Measurements from ENCODE around the gene MFAP2. TPM values are rescaled to one million over a fixed set of nuclear protein-coding genes. Genes with fewer than 3 reads are reported as not detected.

MFAP2 gene
- total and polyA plus RNA-seq, 4 donors, result 21.3 to 65.3 (median 41.8) TPM

- no peaks in the 10 kb centered on the region for H3K36me3 ChIP-seq (ENCODE audit: control insufficient read depth in 1 of 2, insufficient read depth in 2 of 2, low read length in 1 of 2)
- ATAC-seq (ENCODE audit: low FRiP score) (peak; percentile 90), DNase-seq (peak; percentile 84 to 90)
- no peak within 1 kb of the TSS for H3K27ac ChIP-seq (ENCODE audit: low read depth in 1 of 2, low read length in 2 of 2)
- H3K27me3 ChIP-seq (ENCODE audit: control insufficient read depth in 1 of 2, insufficient read depth in 2 of 2, low read length in 1 of 2), result no peaks in the 10 kb centered on the region
- peak within 1 kb of the TSS; percentile 87 to 88 for H3K4me3 ChIP-seq (ENCODE audit: low read length in 2 of 2)
- WGBS, 2 donors, result 0 to 1% methylated on average over 65 to 94 of the region's 94 CpGs
- intact Hi-C loops (cut with DNase I), result loop anchor here in 1 of 2 donors (2.0 to 5.0 kb wide), 2 partner anchors 41 to 44 kb away; no protein-coding TSS in a partner anchor
- H3K9me3 ChIP-seq (ENCODE audit: control insufficient read depth, low read length), result no peaks in the 10 kb centered on the region
- H3K4me1 ChIP-seq (ENCODE audit: control insufficient read depth in 1 of 2, insufficient read depth in 2 of 2, low read length in 2 of 2), result no peaks in the 10 kb centered on the region
These were observed 31.3 kb upstream of the MFAP2 start, which contains the start of gene ATP13A2 for GRCh38 chr1:17011439-17012307. ATP13A2 (minus strand) TSS chr1:17011928; CDS start chr1:17011738, 190 bp downstream.

GRCh38 chr1:17011092-17011438, 30.6 kb upstream of the MFAP2 start:
- DNase-seq, result no peak
- 1 to 2% methylated on average over 15 of the region's 15 CpGs for WGBS, 2 donors
- intact Hi-C loops (cut with DNase I), result loop anchor here in 1 of 2 donors (5.0 kb wide), 1 partner anchor 44 kb away; no protein-coding TSS in a partner anchor
- ATAC-seq (ENCODE audit: low FRiP score), result no peak
- H3K36me3 ChIP-seq (ENCODE audit: control insufficient read depth in 1 of 2, insufficient read depth in 2 of 2, low read length in 1 of 2), result no peaks in the 10 kb centered on the region
- H3K27me3 ChIP-seq (ENCODE audit: control insufficient read depth in 1 of 2, insufficient read depth in 2 of 2, low read length in 1 of 2), result no peaks in the 10 kb centered on the region
- no peak overlapping the region for H3K27ac ChIP-seq (ENCODE audit: low read depth in 1 of 2, low read length in 2 of 2)
- H3K9me3 ChIP-seq (ENCODE audit: control insufficient read depth, low read length), result no peaks in the 10 kb centered on the region
- H3K4me3 ChIP-seq (ENCODE audit: low read length in 2 of 2), result peak overlapping the region; percentile 87 to 88
- no peaks in the 10 kb centered on the region for H3K4me1 ChIP-seq (ENCODE audit: control insufficient read depth in 1 of 2, insufficient read depth in 2 of 2, low read length in 2 of 2)

- intact Hi-C loops (cut with DNase I), result loop anchor here in 1 of 2 donors (5.0 kb wide), 1 partner anchor 42 kb away; no protein-coding TSS in a partner anchor
- ATAC-seq (ENCODE audit: low FRiP score) (no peak), DNase-seq (peak in 1 of 2 donors; percentile 35)
- H3K4me1 ChIP-seq (ENCODE audit: control insufficient read depth in 1 of 2, insufficient read depth in 2 of 2, low read length in 2 of 2), result no peaks in the 10 kb centered on the region
- WGBS, 2 donors, result 57 to 81% methylated on average over 4 of the region's 4 CpGs
- no peaks in the 10 kb centered on the region for H3K27me3 ChIP-seq (ENCODE audit: control insufficient read depth in 1 of 2, insufficient read depth in 2 of 2, low read length in 1 of 2)
- no peak overlapping the region for H3K27ac ChIP-seq (ENCODE audit: low read depth in 1 of 2, low read length in 2 of 2)
- no peaks in the 10 kb centered on the region for H3K36me3 ChIP-seq (ENCODE audit: control insufficient read depth in 1 of 2, insufficient read depth in 2 of 2, low read length in 1 of 2)
- H3K4me3 ChIP-seq (ENCODE audit: low read length in 2 of 2), result no peak overlapping the region
- H3K9me3 ChIP-seq (ENCODE audit: control insufficient read depth, low read length), result no peaks in the 10 kb centered on the region
These were observed 29.3 kb upstream of the MFAP2 start for GRCh38 chr1:17009706-17010105.

- no peak overlapping the region for H3K27ac ChIP-seq (ENCODE audit: low read depth in 1 of 2, low read length in 2 of 2)
- H3K4me1 ChIP-seq (ENCODE audit: control insufficient read depth in 1 of 2, insufficient read depth in 2 of 2, low read length in 2 of 2), result no peaks in the 10 kb centered on the region
- no peak overlapping the region for H3K4me3 ChIP-seq (ENCODE audit: low read length in 2 of 2)
- no peaks in the 10 kb centered on the region for H3K27me3 ChIP-seq (ENCODE audit: control insufficient read depth in 1 of 2, insufficient read depth in 2 of 2, low read length in 1 of 2)
- no peak for ATAC-seq (ENCODE audit: low FRiP score)
- peaks cover 0 to 5% of the 10 kb centered on the region in 2 donors for H3K36me3 ChIP-seq (ENCODE audit: control insufficient read depth in 1 of 2, insufficient read depth in 2 of 2, low read length in 1 of 2)
- WGBS, 2 donors, result 92 to 94% methylated on average over 15 of the region's 15 CpGs
- no peaks in the 10 kb centered on the region for H3K9me3 ChIP-seq (ENCODE audit: control insufficient read depth, low read length)
- peak in 1 of 2 donors; percentile 37 for DNase-seq
- intact Hi-C loops (cut with DNase I), result no loop called here
These were observed 27.9 kb upstream of the MFAP2 start for GRCh38 chr1:17008208-17008855.

- Histone ChIP-seq H3K4me3 (ENCODE audit: low read length in 2 of 2) (no peak overlapping the region), H3K4me1 (ENCODE audit: control insufficient read depth in 1 of 2, insufficient read depth in 2 of 2, low read length in 2 of 2) (no peaks in the 10 kb centered on the region), H3K9me3 (ENCODE audit: control insufficient read depth, low read length) (no peaks in the 10 kb centered on the region), H3K27ac (ENCODE audit: low read depth in 1 of 2, low read length in 2 of 2) (no peak overlapping the region), H3K27me3 (ENCODE audit: control insufficient read depth in 1 of 2, insufficient read depth in 2 of 2, low read length in 1 of 2) (no peaks in the 10 kb centered on the region), H3K36me3 (ENCODE audit: control insufficient read depth in 1 of 2, insufficient read depth in 2 of 2, low read length in 1 of 2) (peaks cover 0 to 8% of the 10 kb centered on the region in 2 donors)
- 90 to 93% methylated on average over 8 of the region's 8 CpGs for WGBS, 2 donors
- intact Hi-C loops (cut with DNase I), result no loop called here
- ATAC-seq (ENCODE audit: low FRiP score) (no peak), DNase-seq (peak in 1 of 2 donors; percentile 64)
These were observed 26.7 kb upstream of the MFAP2 start for GRCh38 chr1:17007121-17007520.

GRCh38 chr1:17005365-17005740, 24.9 kb upstream of the MFAP2 start:
- Histone ChIP-seq H3K36me3 (ENCODE audit: control insufficient read depth in 1 of 2, insufficient read depth in 2 of 2, low read length in 1 of 2) (peaks cover 0 to 12% of the 10 kb centered on the region in 2 donors), H3K4me3 (ENCODE audit: low read length in 2 of 2) (no peak overlapping the region), H3K27ac (ENCODE audit: low read depth in 1 of 2, low read length in 2 of 2) (no peak overlapping the region), H3K9me3 (ENCODE audit: control insufficient read depth, low read length) (no peaks in the 10 kb centered on the region), H3K4me1 (ENCODE audit: control insufficient read depth in 1 of 2, insufficient read depth in 2 of 2, low read length in 2 of 2) (no peaks in the 10 kb centered on the region), H3K27me3 (ENCODE audit: control insufficient read depth in 1 of 2, insufficient read depth in 2 of 2, low read length in 1 of 2) (no peaks in the 10 kb centered on the region)
- DNase-seq (no peak), ATAC-seq (ENCODE audit: low FRiP score) (no peak)
- 93 to 94% methylated on average over 19 of the region's 19 CpGs for WGBS, 2 donors
- intact Hi-C loops (cut with DNase I), result no loop called here

GRCh38 chr1:17004466-17005364, 24.3 kb upstream of the MFAP2 start:
- intact Hi-C loops (cut with DNase I), result no loop called here
- ATAC-seq (ENCODE audit: low FRiP score) (no peak), DNase-seq (no peak)
- whole genome bisulfite sequencing, 2 donors, result 90 to 91% methylated on average over 23 to 24 of the region's 24 CpGs
- Histone ChIP-seq H3K27me3 (ENCODE audit: control insufficient read depth in 1 of 2, insufficient read depth in 2 of 2, low read length in 1 of 2) (no peaks in the 10 kb centered on the region), H3K27ac (ENCODE audit: low read depth in 1 of 2, low read length in 2 of 2) (no peak overlapping the region), H3K9me3 (ENCODE audit: control insufficient read depth, low read length) (no peaks in the 10 kb centered on the region), H3K36me3 (ENCODE audit: control insufficient read depth in 1 of 2, insufficient read depth in 2 of 2, low read length in 1 of 2) (peaks cover 0 to 12% of the 10 kb centered on the region in 2 donors), H3K4me3 (ENCODE audit: low read length in 2 of 2) (no peak overlapping the region), H3K4me1 (ENCODE audit: control insufficient read depth in 1 of 2, insufficient read depth in 2 of 2, low read length in 2 of 2) (no peaks in the 10 kb centered on the region)

GRCh38 chr1:17002524-17002902, 22.1 kb upstream of the MFAP2 start:
- WGBS, 2 donors, result 89 to 93% methylated on average over 4 of the region's 4 CpGs
- Histone ChIP-seq H3K9me3 (ENCODE audit: control insufficient read depth, low read length) (no peaks in the 10 kb centered on the region), H3K36me3 (ENCODE audit: control insufficient read depth in 1 of 2, insufficient read depth in 2 of 2, low read length in 1 of 2) (peaks cover 0 to 12% of the 10 kb centered on the region in 2 donors), H3K4me3 (ENCODE audit: low read length in 2 of 2) (no peak overlapping the region), H3K27me3 (ENCODE audit: control insufficient read depth in 1 of 2, insufficient read depth in 2 of 2, low read length in 1 of 2) (no peaks in the 10 kb centered on the region), H3K27ac (ENCODE audit: low read depth in 1 of 2, low read length in 2 of 2) (no peak overlapping the region), H3K4me1 (ENCODE audit: control insufficient read depth in 1 of 2, insufficient read depth in 2 of 2, low read length in 2 of 2) (no peaks in the 10 kb centered on the region)
- ATAC-seq (ENCODE audit: low FRiP score) (no peak), DNase-seq (no peak)
- intact Hi-C loops (cut with DNase I), result no loop called here
